HepG2 (cell line): ENCODE measurements around the gene CELSR2. TPM values are rescaled to one million over a fixed set of nuclear protein-coding genes. Genes with fewer than 3 reads are reported as not detected.

Experiments
- ATRX ChIP-seq: sonication (generic); formaldehyde crosslinking; IDR thresholded peaks from 2 replicates; pipeline ENCODE4 v1.4.0; 2020; ENCODE audit warnings: missing genetic modification reagents, borderline replicate concordance
- HDAC1 ChIP-seq: sonication (generic); formaldehyde crosslinking; IDR thresholded peaks from 2 replicates; pipeline ENCODE4 v1.5.1; 2020; ENCODE audit warnings: mild to moderate bottlenecking, missing genetic modification reagents
- HNRNPL ChIP-seq: fragments of 200-400 bp; formaldehyde crosslinking; IDR thresholded peaks from 2 replicates; pipeline ENCODE4 v1.6.1; 2017; ENCODE audit warnings: mild to moderate bottlenecking, low read depth, low read length
- HOXA5 ChIP-seq: sonication (generic); formaldehyde crosslinking; IDR thresholded peaks from 2 replicates; pipeline ENCODE4 v1.4.0; 2020; ENCODE audit warnings: missing genetic modification reagents
- ISX ChIP-seq: sonication (generic); formaldehyde crosslinking; conservative IDR thresholded peaks from 2 replicates; pipeline ENCODE4 v1.5.0; 2020; ENCODE audit warnings: missing genetic modification reagents
- JDP2 ChIP-seq: sonication (generic); formaldehyde crosslinking; IDR thresholded peaks from 2 replicates; pipeline ENCODE4 v1.8.1; 2022; ENCODE audit warnings: missing genetic modification reagents, borderline replicate concordance
- KLF16 ChIP-seq, 2 experiments: sonication (generic) in 1 of 2; formaldehyde crosslinking in 1 of 2; IDR thresholded peaks; 2 replicates each; pipeline versions ENCODE4 v1.6.1 to v1.8.0; 2016 to 2023; ENCODE audit warnings: missing genetic modification reagents in 2 of 2, missing compliant biosample characterization in 1 of 2
- POLR2AphosphoS5 ChIP-seq: IDR thresholded peaks from 2 replicates; pipeline ENCODE4 v1.6.1; 2012; ENCODE audit warnings: low read depth, low read length
- SOX6 ChIP-seq, 2 experiments: fragments of 450-650 bp in 1 of 2; sonication (generic) in 1 of 2; formaldehyde crosslinking in 1 of 2; IDR thresholded peaks; 2 replicates each; pipeline versions ENCODE4 v1.4.0 to v1.6.1; 2017 to 2020; ENCODE audit warnings: antibody characterized with exemption in 1 of 2, mild to moderate bottlenecking in 1 of 2, missing genetic modification reagents in 1 of 2
- SP140L ChIP-seq: sonication (generic); formaldehyde crosslinking; IDR thresholded peaks from 2 replicates; pipeline ENCODE4 v1.4.0; 2020; ENCODE audit warnings: missing genetic modification reagents, borderline replicate concordance
- SUZ12 ChIP-seq: fragments of 150-350 bp; IDR thresholded peaks from 2 replicates; pipeline ENCODE4 v1.6.1; 2014; ENCODE audit warnings: low read depth, low read length
- TEAD3 ChIP-seq: optimal IDR thresholded peaks from 2 replicates; pipeline ENCODE3; 2016; ENCODE audit warnings: borderline replicate concordance
- TOE1 ChIP-seq: sonication (generic); formaldehyde crosslinking; IDR thresholded peaks from 2 replicates; pipeline ENCODE4 v1.4.0; 2020; ENCODE audit warnings: mild to moderate bottlenecking, missing genetic modification reagents
- U2AF2 ChIP-seq: fragments of 200-400 bp; formaldehyde crosslinking; IDR thresholded peaks from 2 replicates; pipeline ENCODE4 v1.6.1; 2017; ENCODE audit warnings: low read depth, mild to moderate bottlenecking, low read length
- ZBTB3 ChIP-seq: sonication (generic); formaldehyde crosslinking; IDR thresholded peaks from 2 replicates; pipeline ENCODE4 v1.4.0; 2020; ENCODE audit warnings: low read depth, mild to moderate bottlenecking, moderate library complexity, missing genetic modification reagents, borderline replicate concordance
- ZFP36L2 ChIP-seq: sonication (generic); formaldehyde crosslinking; IDR thresholded peaks from 2 replicates; pipeline ENCODE4 v1.4.0; 2020; ENCODE audit warnings: missing genetic modification reagents
- ZMYM4 ChIP-seq: sonication (generic); formaldehyde crosslinking; IDR thresholded peaks from 2 replicates; pipeline ENCODE4 v1.8.1; 2023; ENCODE audit warnings: mild to moderate bottlenecking, missing genetic modification reagents
- ZNF10 ChIP-seq: sonication (generic); formaldehyde crosslinking; IDR thresholded peaks from 2 replicates; pipeline ENCODE4 v1.4.0; 2020; ENCODE audit warnings: mild to moderate bottlenecking, low read depth, missing genetic modification reagents, borderline replicate concordance
- ZNF34 ChIP-seq: sonication (generic); formaldehyde crosslinking; IDR thresholded peaks from 2 replicates; pipeline ENCODE4 v1.4.0; 2020; ENCODE audit warnings: mild to moderate bottlenecking, missing genetic modification reagents, borderline replicate concordance
- ZNF383 ChIP-seq: sonication (generic); formaldehyde crosslinking; IDR thresholded peaks from 2 replicates; pipeline ENCODE4 v1.4.0; 2020; ENCODE audit warnings: missing genetic modification reagents, mild to moderate bottlenecking, borderline replicate concordance
- ZNF569 ChIP-seq: sonication (generic); formaldehyde crosslinking; IDR thresholded peaks from 2 replicates; pipeline ENCODE4 v1.5.0; 2020; ENCODE audit warnings: mild to moderate bottlenecking, missing genetic modification reagents, moderate library complexity, borderline replicate concordance
- polyA plus RNA-seq, 8 experiments: library from polyadenylated mRNA; depleted of rRNA in 3 of 8; stranded (reverse) in 7 of 8; unstranded in 1 of 8; fragments of >200 nt; fragmentation: Illumina TruSeq in 4 of 8; extraction: Trizol in 4 of 8; gene quantifications; 2 replicates each; pipeline versions ENCODE4 v1.2.1 to v1.2.3, GENCODE V29; 2011 to 2016; ENCODE audit warnings: low read depth in 4 of 8, missing spikeins in 1 of 8, mixed read lengths in 1 of 8; ENCODE audit not compliant: insufficient read depth in 1 of 8
- total RNA-seq, 5 experiments: library from RNA; depleted of rRNA; stranded (reverse); fragments of >200 nt; fragmentation: Illumina TruSeq; extraction: Trizol; gene quantifications; 2 replicates each; pipeline ENCODE4 v1.2.3, GENCODE V29; 2016; ENCODE audit warnings: low read depth in 1 of 5
- TF ChIP-seq, protein P1 (sequence below): sonication (generic); formaldehyde crosslinking; IDR thresholded peaks from 2 replicates; pipeline ENCODE4 v1.5.1; 2020; ENCODE audit warnings: missing genetic modification reagents, mild to moderate bottlenecking, borderline replicate concordance
- TF ChIP-seq, protein P2 (sequence below): sonication (generic); formaldehyde crosslinking; IDR thresholded peaks from 2 replicates; pipeline ENCODE4 v1.4.0; 2020; ENCODE audit warnings: missing genetic modification reagents
- TF ChIP-seq, protein P3 (sequence below): sonication (generic); formaldehyde crosslinking; IDR thresholded peaks from 2 replicates; pipeline ENCODE4 v1.5.1; 2020; ENCODE audit warnings: mild to moderate bottlenecking, moderate library complexity, missing genetic modification reagents

The CELSR2 gene
- total and polyA plus RNA-seq, 2 of the 13 experiments (the other 11 are each of a cell fraction or from before 2014, with no cell fraction given), result 4.0 to 6.6 TPM

DNA sequence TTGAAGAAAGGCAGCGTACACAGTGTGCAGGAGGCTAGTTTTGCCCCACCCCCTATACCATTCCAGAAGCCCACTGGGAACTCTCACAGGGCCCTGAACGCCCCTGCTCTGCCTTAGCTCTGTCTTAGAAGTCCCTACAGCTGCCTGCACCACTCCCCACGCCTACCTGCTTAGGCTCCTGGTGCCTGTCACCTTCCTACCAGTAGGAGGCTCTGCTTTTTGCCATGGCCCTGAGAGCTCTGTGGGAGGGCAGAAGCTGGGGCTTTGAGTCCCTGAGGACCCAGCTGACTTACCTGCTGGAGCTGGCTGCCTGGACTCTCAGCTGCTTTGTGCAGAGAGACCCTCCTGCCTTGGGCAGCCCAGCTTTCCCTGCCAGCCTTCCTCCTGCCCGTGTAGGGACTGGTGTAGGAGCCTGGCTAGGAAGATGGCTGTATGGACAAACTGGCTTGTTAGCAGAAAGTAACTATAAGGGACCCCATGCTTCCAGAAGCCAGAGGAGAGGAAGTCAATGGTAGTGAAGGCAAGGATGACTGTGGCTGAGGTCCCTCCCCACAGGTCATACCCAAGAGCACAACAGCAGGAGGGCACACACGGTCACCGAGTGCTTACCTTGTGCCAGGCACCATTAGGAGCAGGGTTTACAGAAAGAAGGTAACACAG is 9.8 kb upstream of the CELSR2 start (continued):
- TF ChIP-seq U2AF2 (no peak), TEAD3 (CRISPR knock-in tag) (no peak), HNRNPL (no peak), ZNF34 (no peak), ZBTB3 (CRISPR knock-in tag) (no peak), KLF16 (CRISPR knock-in tag; IDR thresholded peaks at IDR 0.05) (no peak), ZNF383 (CRISPR knock-in tag) (no peak), SP140L (CRISPR knock-in tag) (no peak), SUZ12 (no peak), ISX (CRISPR knock-in tag) (no peak), HOXA5 (CRISPR knock-in tag) (no peak), HDAC1 (CRISPR knock-in tag) (no peak), POLR2AphosphoS5 (peak; percentile 34), SOX6 (IDR thresholded peaks at IDR 0.05) (no peak), SOX6 (CRISPR knock-in tag; IDR thresholded peaks at IDR 0.05) (no peak), ZNF10 (CRISPR knock-in tag) (no peak), ZMYM4 (CRISPR knock-in tag) (no peak), JDP2 (CRISPR knock-in tag) (no peak), ZFP36L2 (CRISPR knock-in tag) (no peak), ZNF569 (no peak), ATRX (no peak), TOE1 (CRISPR knock-in tag) (no peak)
- TF ChIP-seq, protein P1, sequence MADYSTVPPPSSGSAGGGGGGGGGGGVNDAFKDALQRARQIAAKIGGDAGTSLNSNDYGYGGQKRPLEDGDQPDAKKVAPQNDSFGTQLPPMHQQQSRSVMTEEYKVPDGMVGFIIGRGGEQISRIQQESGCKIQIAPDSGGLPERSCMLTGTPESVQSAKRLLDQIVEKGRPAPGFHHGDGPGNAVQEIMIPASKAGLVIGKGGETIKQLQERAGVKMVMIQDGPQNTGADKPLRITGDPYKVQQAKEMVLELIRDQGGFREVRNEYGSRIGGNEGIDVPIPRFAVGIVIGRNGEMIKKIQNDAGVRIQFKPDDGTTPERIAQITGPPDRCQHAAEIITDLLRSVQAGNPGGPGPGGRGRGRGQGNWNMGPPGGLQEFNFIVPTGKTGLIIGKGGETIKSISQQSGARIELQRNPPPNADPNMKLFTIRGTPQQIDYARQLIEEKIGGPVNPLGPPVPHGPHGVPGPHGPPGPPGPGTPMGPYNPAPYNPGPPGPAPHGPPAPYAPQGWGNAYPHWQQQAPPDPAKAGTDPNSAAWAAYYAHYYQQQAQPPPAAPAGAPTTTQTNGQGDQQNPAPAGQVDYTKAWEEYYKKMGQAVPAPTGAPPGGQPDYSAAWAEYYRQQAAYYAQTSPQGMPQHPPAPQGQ (CRISPR knock-in tag), result no peak
- TF ChIP-seq, protein P2, sequence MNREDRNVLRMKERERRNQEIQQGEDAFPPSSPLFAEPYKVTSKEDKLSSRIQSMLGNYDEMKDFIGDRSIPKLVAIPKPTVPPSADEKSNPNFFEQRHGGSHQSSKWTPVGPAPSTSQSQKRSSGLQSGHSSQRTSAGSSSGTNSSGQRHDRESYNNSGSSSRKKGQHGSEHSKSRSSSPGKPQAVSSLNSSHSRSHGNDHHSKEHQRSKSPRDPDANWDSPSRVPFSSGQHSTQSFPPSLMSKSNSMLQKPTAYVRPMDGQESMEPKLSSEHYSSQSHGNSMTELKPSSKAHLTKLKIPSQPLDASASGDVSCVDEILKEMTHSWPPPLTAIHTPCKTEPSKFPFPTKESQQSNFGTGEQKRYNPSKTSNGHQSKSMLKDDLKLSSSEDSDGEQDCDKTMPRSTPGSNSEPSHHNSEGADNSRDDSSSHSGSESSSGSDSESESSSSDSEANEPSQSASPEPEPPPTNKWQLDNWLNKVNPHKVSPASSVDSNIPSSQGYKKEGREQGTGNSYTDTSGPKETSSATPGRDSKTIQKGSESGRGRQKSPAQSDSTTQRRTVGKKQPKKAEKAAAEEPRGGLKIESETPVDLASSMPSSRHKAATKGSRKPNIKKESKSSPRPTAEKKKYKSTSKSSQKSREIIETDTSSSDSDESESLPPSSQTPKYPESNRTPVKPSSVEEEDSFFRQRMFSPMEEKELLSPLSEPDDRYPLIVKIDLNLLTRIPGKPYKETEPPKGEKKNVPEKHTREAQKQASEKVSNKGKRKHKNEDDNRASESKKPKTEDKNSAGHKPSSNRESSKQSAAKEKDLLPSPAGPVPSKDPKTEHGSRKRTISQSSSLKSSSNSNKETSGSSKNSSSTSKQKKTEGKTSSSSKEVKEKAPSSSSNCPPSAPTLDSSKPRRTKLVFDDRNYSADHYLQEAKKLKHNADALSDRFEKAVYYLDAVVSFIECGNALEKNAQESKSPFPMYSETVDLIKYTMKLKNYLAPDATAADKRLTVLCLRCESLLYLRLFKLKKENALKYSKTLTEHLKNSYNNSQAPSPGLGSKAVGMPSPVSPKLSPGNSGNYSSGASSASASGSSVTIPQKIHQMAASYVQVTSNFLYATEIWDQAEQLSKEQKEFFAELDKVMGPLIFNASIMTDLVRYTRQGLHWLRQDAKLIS (CRISPR knock-in tag), result no peak
- TF ChIP-seq, protein P3, sequence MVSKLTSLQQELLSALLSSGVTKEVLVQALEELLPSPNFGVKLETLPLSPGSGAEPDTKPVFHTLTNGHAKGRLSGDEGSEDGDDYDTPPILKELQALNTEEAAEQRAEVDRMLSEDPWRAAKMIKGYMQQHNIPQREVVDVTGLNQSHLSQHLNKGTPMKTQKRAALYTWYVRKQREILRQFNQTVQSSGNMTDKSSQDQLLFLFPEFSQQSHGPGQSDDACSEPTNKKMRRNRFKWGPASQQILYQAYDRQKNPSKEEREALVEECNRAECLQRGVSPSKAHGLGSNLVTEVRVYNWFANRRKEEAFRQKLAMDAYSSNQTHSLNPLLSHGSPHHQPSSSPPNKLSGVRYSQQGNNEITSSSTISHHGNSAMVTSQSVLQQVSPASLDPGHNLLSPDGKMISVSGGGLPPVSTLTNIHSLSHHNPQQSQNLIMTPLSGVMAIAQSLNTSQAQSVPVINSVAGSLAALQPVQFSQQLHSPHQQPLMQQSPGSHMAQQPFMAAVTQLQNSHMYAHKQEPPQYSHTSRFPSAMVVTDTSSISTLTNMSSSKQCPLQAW (CRISPR knock-in tag), result no peak
